Measurements from ENCODE around the gene THAP4.
"Not testable (repeated sequence)": the region's sequence is repeated elsewhere in the genome, so short reads cannot be mapped to it uniquely, and the experiment has no call there.

Gene THAP4

DNA sequence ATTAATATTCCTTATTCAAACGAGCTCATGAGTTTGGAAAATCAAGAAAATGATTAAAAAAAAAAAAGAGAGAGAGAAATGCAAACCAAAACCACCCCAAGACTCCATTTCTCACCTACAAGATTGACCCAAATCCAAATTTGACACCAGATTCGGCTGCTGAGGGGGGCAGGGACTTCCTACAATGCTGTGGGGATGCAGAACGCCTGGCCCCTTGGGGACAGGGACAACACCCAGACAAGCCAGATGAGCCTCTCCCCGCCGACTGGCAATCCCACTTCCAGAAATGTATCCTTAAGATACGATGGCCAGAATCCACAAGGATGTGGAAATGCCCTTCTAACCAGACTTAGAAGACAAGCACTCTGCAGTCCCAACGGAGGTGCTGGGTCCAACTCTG is 57.7 kb downstream of the THAP4 start:
- no peak for DNase-seq

DNA sequence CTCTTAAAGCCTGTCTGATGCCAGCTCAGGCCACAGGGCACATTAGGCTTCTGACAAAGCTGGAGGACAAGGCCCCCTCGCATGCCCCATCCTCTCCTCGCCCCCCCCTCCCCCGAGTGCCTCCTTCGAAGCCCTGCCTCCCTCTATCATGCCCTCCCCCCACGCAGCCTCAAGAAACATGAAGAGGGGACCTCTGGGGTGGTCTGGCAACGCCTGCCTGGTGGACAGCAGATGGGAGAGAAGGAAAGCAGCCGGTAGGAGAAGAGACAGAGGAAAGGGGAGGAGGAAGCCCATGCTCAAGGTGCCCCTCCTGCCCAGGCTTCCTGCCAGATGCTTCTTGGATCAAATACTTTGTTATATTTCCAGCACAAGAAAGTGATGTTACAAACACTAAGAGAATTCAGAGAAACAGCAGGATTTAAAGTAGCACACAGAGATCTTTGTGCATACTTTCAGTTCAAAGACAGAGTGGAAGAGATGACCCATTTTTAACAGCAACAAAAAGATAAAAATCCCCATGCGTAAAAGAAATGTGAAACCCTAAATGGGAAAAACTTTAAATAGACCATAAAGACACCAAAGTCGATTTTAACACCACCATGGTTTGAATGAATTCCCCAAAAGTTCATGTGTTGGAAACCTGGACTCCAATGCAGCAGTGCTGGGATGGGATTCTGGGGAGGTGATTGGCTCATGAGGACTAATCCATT is 59.4 kb downstream of the THAP4 start:
- DNase-seq: no peak

DNA sequence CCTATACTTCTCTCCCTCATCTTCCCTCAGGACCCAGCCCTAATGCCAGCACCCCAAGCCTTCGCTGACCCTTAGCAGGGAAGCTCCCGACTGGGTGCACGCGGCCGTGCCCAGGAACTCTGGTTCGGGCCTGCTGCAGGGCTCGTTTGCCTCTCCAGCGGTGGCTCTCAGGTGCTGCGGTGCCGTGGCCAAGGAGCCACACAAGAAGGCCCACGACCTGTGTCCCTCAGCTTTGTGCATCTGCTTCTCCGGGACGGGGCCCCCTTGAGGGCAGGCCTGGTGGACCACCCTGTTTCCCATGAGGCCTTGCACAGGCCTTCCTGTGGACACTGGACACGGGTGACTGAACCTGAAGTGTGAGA is 60.7 kb downstream of the THAP4 start:
- DNase-seq: no peak

DNA sequence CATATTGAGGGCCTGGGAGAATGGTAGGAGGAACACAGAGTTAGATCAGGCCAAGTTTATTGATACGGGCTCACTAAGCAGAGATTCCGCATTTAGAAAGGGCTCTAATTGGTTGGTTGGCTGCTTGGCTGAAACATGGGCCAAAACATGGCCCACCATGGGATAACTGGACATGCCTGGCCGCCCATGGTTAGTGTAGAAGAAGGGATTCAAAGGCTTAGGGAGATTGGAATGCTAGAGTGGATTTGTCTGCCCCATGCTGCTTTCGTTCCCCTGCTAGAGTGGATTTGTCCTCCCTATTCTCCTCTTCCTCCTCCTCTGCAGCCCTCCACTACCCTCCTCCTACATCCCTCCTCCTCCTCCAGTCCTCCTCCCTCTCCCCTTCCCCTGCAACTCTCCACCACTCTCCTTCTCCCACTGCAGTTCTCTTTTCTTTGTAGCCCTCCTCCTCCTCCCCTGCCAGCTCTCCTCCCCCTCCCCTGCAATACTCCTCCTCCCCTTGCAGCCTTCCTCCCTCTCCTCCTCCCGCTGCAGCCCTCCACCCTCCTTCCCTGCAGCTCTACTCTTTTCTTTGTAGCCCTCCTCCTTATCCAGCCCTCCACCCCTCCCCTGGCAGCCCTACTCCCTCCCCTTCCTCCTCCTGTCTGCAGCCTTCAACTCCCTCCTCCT is 61.2 kb downstream of the THAP4 start:
- no peak for DNase-seq

DNA sequence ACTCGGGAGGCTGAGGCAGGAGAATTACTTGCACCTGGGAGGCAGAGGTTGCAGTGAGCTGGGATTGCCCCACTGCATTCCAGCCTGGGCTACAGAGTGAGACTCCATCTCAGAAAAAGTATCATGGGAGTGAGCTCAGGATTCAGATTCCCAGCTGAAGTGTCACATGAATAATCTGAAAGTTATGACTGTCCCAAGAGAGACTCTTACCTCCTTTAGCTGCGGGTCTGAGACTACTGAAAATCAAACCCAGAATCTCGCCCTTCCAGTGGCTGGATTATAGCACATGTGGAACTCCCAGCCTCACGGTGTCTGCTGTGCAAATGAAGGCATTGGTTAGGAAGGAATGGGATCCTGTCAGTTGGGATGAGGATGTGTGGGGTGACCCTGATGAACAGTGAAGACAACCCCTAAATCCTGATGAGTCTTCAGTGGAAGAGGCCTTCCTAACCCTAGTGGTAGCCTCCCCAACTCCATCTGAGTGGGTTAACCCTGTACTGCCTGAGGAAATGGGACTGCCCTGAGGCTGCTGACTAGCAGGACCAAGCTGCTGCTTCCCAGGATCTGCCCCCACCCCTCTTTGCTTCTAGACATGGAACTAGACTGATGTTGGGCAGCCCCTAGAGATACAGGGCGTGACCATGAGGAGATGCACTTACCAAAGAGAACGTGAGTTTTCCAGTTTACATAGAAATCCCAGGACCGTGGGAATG is 61.9 kb downstream of the THAP4 start:
- DNase-seq: no peak

DNA sequence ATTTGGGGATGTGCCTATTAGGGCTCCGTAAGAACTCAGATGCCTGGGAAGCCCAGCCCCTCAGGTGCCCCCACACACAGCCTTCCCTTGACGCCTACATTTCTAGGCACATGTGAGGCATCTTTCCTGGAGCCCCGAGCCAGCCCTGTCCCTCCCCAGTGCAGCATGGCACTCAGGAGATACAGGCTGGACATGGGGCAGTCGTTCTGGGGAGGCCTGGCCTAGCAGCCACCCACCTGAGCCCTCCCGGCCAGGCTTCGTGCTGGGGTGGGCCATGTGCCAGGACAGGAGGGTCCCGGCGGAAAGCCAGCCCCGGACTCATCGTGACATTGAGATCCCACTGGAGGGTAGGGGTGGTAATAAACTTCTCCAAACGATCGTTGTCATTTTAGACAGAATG is 63.2 kb downstream of the THAP4 start:
- no peak for DNase-seq

DNA sequence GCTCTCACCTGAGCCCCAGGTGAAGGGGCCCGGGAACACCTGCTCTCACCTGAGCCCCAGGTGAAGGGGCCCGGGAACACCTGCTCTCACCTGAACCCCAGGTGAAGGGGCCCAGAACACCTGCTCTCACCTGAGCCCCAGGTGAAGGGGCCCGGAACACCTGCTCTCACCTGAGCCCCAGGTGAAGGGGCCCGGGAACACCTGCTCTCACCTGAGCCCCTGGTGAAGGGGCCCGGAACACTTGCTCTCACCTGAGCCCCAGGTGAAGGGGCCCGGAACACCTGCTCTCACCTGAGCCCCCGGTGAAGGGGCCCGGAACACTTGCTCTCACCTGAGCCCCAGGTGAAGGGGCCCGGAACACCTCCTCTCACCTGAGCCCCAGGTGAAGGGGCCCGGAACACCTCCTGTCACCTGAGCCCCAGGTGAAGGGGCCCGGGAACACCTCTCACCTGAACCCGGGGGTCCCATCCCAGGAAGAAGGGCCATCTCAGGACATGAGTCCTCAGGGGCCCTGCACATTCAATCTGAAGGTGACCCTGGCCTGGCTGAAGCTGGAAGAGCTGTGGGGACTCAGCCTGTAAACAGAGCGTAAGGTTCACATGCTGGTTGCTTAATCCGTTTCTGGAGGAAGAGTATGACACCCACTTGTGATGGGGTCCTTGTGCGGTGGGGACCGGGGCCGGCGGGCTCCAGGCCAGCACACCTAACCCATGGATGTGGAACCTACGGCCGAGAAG is 63.9 kb downstream of the THAP4 start:
- DNase-seq: not testable (repeated sequence)

DNA sequence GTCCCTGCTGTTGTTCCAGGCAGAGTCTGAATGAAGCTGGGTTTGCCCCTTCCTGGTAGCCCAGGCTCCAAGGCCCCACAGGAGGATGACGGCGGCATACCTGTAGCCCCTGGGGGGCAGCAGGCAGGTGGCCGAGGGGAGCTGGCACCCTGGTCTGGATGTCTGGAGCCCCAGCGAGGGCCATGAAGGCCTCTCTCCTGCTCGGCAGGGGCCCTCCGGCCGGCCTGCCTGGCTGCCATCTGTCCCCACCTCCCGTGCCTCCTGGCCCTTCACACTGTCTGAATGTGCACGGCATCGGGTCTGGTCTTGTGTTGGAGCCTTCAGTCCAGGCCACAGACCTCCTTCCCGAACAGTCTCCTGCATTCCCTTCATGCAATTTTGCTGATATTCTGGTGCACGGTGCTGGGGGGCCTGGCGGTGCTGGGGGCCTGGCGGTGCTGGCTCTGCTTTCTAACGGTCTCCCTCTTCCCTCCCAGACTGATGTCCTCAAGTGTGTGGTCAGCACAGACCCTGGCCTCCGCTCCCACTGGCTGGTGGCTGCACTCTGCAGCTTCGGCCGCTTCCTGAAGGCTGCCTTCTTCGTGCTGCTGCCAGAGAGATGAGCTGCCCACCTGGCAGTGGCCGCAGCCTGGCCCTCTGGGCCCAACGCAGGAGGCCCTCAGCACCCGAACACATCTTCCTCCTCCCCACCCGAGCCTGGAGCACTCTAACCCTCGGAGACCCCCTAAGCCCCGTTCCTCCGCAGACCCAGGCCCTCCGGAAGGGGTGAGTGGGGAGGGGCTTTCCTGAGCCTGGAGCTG is 64.9 kb downstream of the THAP4 start:
- no peak for DNase-seq

DNA sequence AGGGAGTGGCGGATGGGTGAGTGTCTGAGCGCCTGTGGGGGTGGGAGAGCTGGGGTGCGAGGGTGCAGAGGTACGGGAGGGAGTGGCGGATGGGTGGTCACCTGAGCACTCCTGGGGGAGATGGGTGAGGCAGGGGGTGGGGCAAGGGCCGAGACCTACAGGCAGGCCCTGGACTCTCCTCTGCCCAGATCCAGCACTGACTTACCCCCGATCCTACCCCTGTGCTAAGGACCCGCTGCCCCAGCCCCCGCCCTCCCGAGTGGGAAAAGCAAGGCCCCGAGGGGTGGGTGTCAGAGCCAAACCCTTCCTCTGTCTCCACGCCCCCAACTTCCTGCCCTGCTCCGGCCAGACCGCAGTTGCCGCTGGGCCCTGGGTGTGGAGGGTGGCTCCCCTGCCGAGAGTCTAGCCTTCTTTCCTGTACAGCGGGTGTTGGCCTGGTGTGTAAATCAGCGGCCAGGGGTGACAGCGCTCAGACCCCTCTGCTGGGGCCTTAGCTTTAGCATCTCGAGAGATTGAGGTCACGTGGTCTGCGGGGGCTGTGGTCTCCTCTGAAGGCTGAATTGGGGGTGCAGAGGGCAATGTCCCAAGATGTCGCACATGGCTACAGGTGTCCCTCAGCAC is 65.9 kb downstream of the THAP4 start:
- no peak for DNase-seq

DNA sequence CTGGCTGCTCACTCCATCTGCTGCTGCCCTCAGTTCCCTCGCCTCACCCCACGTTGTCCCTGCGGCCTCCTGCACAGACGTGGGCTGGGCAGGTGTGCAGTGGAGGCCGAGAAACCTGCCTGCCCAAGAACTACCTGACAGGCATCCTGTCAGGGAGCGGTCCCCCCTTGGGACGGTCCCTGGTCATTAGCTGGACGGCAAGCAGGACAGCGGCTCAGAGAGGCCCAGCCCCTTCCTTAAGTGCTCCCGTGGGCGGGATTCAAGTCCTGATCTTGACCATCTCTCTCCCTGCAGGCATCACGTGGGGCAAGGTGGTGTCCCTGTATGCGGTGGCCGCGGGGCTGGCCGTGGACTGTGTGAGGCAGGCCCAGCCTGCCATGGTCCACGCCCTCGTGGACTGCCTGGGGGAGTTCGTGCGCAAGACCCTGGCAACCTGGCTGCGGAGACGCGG is 67.1 kb downstream of the THAP4 start:
- DNase-seq: no peak

DNA sequence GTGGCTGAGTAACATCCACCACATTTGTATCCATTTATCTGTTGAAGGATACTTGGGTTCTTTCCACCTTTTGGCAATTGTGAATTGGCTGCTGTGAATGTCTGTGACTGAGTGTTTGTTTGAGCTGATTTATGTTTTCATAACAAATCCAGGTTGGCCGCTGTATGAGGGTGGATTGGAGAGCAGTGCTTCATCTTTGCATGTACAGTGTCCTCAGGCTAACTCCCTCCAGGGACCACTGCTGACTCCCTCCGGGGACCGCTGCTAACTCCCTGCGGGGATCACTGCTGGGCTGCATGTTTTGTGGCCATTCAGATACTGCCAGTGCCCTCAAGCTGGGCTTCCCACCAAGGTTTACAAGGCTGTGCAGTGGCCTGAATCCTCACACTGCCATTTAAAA is 68.2 kb downstream of the THAP4 start:
- DNase-seq: no peak

DNA sequence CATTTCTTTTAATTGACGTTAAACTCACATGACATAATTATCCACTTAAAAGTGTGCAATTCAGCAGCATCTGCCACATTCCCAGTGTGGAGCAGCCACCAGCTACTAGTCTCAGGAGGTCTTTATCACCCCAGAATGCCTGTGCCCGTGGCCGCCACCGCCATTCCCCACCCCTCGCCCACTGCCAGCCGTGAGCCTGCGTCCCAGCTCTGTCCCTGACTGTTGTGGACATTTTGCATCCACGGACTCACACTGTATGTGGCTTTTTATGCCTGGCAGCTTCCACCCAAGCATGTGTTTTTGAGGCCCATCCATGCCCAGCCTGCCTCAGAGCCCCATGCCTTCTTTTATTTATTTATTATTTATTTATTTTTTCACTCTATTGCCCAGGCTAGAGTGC is 69.2 kb downstream of the THAP4 start:
- DNase-seq: no peak

DNA sequence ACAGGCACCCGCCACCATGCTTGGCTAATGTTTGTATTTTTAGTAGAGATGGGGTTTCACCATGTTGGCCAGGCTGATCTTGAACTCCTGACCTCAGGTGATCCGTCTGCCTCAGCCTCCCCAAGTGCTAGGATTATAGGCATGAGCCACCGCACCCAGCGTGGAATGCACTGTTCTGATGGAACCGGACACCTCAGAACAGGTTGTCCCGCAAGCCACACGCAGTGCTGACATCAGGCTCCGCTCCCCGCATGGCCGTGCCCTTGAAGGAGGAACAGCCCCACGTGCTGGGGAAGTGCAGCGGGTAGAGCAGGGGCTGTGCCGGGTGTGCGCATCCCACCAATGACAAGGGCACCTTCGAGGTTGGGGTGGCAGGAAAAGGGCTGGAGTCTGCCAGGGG is 69.7 kb downstream of the THAP4 start:
- not testable (repeated sequence) for DNase-seq

DNA sequence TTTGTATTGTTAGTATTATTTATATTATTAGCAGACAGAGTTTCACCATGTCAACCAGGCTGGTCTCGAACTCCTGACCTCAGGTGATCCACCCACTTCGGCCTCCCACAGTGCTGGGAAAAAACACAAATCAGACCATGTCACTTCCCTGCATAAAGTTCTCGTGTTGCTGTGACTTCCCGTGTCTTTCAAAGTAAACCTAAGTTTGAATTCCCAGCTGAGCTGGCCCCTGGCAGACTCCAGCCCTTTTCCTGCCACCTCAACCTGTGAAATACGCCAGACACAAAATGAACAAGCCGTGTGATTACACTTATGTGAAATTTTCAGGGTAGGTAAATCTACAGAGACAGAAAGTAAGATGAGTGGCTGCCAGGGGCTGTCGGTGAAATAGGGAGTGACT is 70.5 kb downstream of the THAP4 start:
- no peak for DNase-seq

DNA sequence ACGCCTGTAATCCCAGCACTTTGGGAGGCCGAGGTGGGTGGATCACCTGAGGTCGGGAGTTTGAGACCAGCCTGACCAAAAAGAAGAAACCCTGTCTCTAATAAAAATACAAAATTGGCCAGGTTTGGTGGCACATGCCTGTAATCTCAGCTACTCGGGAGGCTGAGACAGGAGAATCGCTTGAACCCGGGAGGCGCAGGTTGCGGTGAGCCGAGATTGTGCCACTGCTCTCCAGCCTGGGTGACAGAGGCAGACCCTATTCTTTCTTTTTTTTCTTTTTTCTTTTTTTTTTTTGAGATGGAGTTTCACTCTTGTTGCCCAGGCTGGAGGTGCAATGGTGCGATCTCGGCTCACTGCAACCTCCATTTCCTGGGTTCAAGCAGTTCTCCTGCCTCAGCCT is 70.9 kb downstream of the THAP4 start:
- DNase-seq: not testable (repeated sequence)

DNA sequence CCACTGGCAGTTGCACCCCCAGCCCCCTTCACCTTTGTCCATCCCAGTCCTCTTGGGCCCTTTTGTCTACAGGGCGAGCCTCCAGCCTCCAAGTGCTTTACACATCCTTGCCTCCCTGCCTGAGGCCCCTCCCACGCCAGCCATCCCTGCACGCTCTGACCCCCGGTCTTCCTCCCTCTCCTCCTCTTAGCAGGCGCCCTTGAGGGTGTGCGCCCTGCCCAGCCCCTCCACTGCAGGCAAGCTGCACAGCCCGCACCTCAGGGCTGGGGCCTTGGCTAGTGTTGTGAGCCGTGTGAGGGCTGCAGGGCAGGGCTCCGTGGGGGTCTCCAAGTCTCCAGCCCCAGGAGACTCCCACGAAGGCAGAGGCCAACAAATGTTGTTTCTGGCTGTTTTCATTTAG is 71.5 kb downstream of the THAP4 start:
- DNase-seq: no peak

DNA sequence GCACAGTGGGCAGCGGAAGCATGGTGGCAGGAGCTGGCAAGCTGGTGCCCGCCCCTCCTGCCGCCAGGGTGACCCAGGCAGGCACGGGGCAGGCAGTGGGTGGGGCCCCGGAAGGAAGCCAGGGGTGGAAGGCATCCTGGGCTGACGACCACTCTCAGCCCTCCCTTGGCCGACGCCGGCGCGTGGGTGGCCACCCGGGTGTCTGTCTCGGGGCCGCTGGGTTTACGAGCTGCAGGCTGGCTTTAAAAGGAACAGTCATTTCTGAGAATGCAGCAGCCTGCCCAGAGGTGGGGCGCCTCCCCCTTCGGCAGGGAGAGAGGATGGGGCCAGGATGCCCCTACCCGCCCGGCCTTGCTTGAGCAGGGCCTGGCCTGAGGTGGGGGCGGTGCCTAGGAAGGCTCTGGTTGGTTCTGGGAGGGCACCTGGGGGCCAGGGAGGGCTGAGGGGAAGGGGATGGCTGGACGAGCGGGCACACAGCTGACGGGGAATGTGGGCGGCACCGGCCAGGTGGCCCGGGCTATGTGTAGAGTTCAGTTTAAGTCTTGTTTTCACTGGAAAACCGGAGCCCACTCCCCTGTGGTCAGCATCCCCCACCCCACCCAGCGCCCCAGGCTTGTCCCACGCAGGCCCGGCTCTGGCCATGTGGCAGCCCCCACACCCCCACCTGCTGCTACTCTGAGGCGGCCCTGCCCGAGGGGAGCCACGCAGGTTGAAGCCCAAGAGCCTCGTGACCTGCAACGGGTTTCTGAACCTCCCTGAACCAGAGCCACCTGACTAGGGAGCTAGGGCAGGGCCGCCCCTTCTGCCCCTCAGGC is 72.2 kb downstream of the THAP4 start:
- no peak for DNase-seq

DNA sequence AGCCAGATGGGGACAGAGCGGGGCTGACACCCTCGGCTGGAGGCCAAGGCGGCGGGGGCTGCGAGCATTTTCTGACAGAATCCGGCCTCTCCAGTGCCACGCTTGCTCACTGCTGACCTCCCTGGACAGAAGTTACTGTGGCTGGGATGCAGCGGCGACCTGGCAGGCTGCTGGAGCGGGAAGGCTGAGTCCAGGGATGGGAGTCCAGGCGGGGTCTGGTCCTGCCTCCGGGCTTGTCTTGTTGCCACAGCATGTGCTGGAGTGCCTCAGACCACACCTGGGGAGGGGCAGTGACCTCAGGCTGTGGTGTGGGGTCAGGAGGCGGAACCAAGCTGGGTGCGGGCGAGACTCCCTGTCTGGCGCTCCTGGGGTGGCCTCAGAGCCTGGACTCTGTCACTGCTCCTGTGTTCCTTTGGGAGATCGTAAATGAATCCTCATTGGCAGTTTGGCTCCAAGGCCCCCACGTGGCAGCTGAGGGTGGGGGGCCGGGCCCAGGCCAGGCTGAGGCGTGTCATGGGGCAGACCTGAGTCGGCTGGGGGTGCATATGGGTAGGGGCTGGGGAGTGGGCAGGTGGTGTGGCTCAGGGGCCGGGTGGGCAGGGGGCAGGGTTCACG is 72.9 kb downstream of the THAP4 start:
- no peak for DNase-seq

DNA sequence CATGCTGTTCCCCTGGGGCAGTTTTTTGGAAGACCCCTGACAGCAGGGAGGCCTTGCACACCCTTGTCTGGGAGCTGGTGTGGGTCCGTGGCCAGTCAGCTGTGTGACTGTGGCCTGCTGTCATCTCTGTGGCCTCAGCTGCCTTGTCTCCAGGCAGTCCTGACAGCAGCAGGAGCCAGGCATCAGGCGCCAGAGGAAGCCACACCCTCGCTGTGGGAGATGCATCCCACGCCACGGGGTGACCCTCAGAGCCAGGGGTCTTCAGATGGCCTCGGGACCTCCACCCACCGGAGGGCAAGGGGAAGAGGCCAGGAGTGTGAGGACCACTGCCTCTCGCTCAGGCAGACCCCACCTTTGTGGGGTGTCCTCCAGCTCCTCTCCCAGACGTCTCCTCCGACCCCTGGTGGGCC is 73.4 kb downstream of the THAP4 start:
- DNase-seq: no peak

DNA sequence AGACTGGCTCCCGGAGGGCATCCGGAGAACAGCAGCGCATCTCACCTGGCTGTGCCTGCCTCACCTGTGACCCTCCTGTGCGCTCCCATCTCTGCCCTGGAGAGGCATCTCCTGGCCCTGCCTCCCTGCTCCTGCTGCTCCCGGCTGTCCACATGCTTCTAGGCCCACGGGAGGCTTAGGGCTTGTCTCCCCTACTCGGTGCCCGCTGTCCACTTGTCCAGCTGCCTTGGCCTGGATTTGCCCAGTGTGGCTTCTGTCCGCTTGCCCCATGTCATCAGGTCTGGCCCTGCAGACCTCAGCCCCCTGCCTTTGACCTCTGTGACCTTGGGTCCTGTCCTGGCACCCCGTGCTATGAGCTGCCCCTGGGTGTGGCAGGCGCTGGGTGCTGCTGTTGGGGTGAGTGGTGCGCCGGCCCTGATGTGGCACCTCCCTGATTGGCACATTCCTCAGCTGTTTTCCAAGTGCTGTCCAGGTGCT is 73.9 kb downstream of the THAP4 start:
- DNase-seq: no peak
